WTC11 (cell line): ENCODE results near the gene BLMH. TPM values are rescaled to one million over a fixed set of nuclear protein-coding genes. Genes with fewer than 3 reads are reported as not detected.

Experiments
- ATAC-seq: fragments of 200-7000 bp; cut with Tn5 transposase; 2 replicates; pipeline ENCODE4 v1.10.0; 2021; ENCODE audit warnings: mild to moderate bottlenecking, moderate library complexity
- CTCF ChIA-PET: fragments of 300-600 bp; sonication (Branson Sonifier 250); formaldehyde crosslinking; loops from one replicate; lab custom pipeline; 2021; ENCODE audit warnings: antibody characterized with exemption; lab: Charles Lee
- POLR2A ChIA-PET: fragments of 350-600 bp; sonication (Branson Sonifier 250); formaldehyde crosslinking; loops from one replicate; lab custom pipeline; 2021; ENCODE audit warnings: antibody characterized with exemption; lab: Charles Lee
- DNase-seq: peaks from one replicate; pipeline ENCODE4 v3.0.0; 2021; ENCODE audit warnings: low spot score
- H3K27ac Mint-ChIP-seq: 2 replicates; pipeline ENCODE4 v1.8.0; 2021; ENCODE audit warnings: mixed read lengths
- H3K27me3 Mint-ChIP-seq: 2 replicates; pipeline ENCODE4 v1.8.0; 2021; ENCODE audit warnings: low read depth, mild to moderate bottlenecking, moderate library complexity, mixed read lengths
- H3K36me3 Mint-ChIP-seq: 2 replicates; pipeline ENCODE4 v1.8.0; 2021; ENCODE audit warnings: mixed read lengths
- H3K4me1 Mint-ChIP-seq: 2 replicates; pipeline ENCODE4 v1.8.0; 2022; ENCODE audit warnings: mixed read lengths
- H3K4me3 Mint-ChIP-seq: 2 replicates; pipeline ENCODE4 v1.8.0; 2021; ENCODE audit warnings: mild to moderate bottlenecking, moderate library complexity, mixed read lengths
- H3K9me3 Mint-ChIP-seq: 2 replicates; pipeline ENCODE4 v1.8.0; 2021; ENCODE audit warnings: mixed read lengths
- EMX1 ChIP-seq: fragments of 250-450 bp; sonication (Bioruptor Pico); IDR thresholded peaks from 2 replicates; pipeline ENCODE4 v1.8.0; 2021; ENCODE audit warnings: mild to moderate bottlenecking
- ESRRA ChIP-seq: sonication (generic); formaldehyde crosslinking; IDR thresholded peaks from 2 replicates; pipeline ENCODE4 v1.8.1; 2022; ENCODE audit warnings: mild to moderate bottlenecking, missing genetic modification reagents, borderline replicate concordance
- FOXP1 ChIP-seq: sonication (generic); formaldehyde crosslinking; IDR thresholded peaks from 2 replicates; pipeline ENCODE4 v1.8.0; 2022; ENCODE audit warnings: missing genetic modification reagents, mild to moderate bottlenecking, moderate library complexity, borderline replicate concordance
- KAT7 ChIP-seq: sonication (generic); formaldehyde crosslinking; IDR thresholded peaks from 2 replicates; pipeline ENCODE4 v1.8.1; 2023; ENCODE audit warnings: missing genetic modification reagents, mild to moderate bottlenecking, borderline replicate concordance
- NR1H2 ChIP-seq: sonication (generic); formaldehyde crosslinking; IDR thresholded peaks from 2 replicates; pipeline ENCODE4 v1.9.0; 2021; ENCODE audit warnings: mild to moderate bottlenecking, moderate library complexity, missing genetic modification reagents
- NR2C2 ChIP-seq: sonication (generic); formaldehyde crosslinking; IDR thresholded peaks from 2 replicates; pipeline ENCODE4 v1.8.0; 2022; ENCODE audit warnings: mild to moderate bottlenecking, missing genetic modification reagents
- PRRX2 ChIP-seq: fragments of 250-450 bp; sonication (Bioruptor Pico); IDR thresholded peaks from 2 replicates; pipeline ENCODE4 v1.8.0; 2021; ENCODE audit warnings: mild to moderate bottlenecking
- RORB ChIP-seq: fragments of 250-450 bp; sonication (Bioruptor Pico); IDR thresholded peaks from 2 replicates; pipeline ENCODE4 v1.9.0; 2021; ENCODE audit warnings: mild to moderate bottlenecking
- ZNF138 ChIP-seq: sonication (generic); formaldehyde crosslinking; conservative IDR thresholded peaks from 2 replicates; pipeline ENCODE4 v1.8.1; 2022; ENCODE audit warnings: mild to moderate bottlenecking, moderate library complexity, missing genetic modification reagents
- ZNF317 ChIP-seq: sonication (generic); formaldehyde crosslinking; IDR thresholded peaks from 2 replicates; pipeline ENCODE4 v1.8.1; 2023; ENCODE audit warnings: low read depth, mild to moderate bottlenecking, moderate library complexity, missing genetic modification reagents, borderline replicate concordance
- total RNA-seq: library from RNA; stranded (reverse); gene quantifications from 3 replicates; pipeline ENCODE4 v1.2.3, GENCODE V29; 2021
- TF ChIP-seq, protein P1 (sequence below): sonication (generic); formaldehyde crosslinking; IDR thresholded peaks from 2 replicates; pipeline ENCODE4 v1.8.1; 2022; ENCODE audit warnings: low read depth, missing genetic modification reagents, borderline replicate concordance
- TF ChIP-seq, protein P2 (sequence below): sonication (generic); formaldehyde crosslinking; IDR thresholded peaks from 2 replicates; pipeline ENCODE4 v1.8.1; 2023; ENCODE audit warnings: mild to moderate bottlenecking, missing genetic modification reagents
- TF ChIP-seq, protein P3 (sequence below): sonication (generic); formaldehyde crosslinking; IDR thresholded peaks from 2 replicates; pipeline ENCODE4 v1.8.0; 2022; ENCODE audit warnings: mild to moderate bottlenecking, missing genetic modification reagents
- TF ChIP-seq, protein P4 (sequence below): fragments of 250-450 bp; sonication (Bioruptor Pico); IDR thresholded peaks from 2 replicates; pipeline ENCODE4 v1.8.0; 2021; ENCODE audit warnings: mild to moderate bottlenecking
- TF ChIP-seq, protein P5 (sequence below): sonication (generic); formaldehyde crosslinking; IDR thresholded peaks from 2 replicates; pipeline ENCODE4 v1.8.1; 2023; ENCODE audit warnings: mild to moderate bottlenecking, missing genetic modification reagents, moderate library complexity
- TF ChIP-seq, protein P6 (sequence below): fragments of 250-450 bp; sonication (Bioruptor Pico); IDR thresholded peaks from 2 replicates; pipeline ENCODE4 v1.9.0; 2021; ENCODE audit warnings: mild to moderate bottlenecking
- TF ChIP-seq, protein P7 (sequence below): sonication (generic); formaldehyde crosslinking; IDR thresholded peaks from 2 replicates; pipeline ENCODE4 v1.8.1; 2023; ENCODE audit warnings: mild to moderate bottlenecking, moderate library complexity, missing genetic modification reagents
- TF ChIP-seq, protein P8 (sequence below): sonication (generic); formaldehyde crosslinking; IDR thresholded peaks from 2 replicates; pipeline ENCODE4 v1.8.0; 2022; ENCODE audit warnings: mild to moderate bottlenecking, missing genetic modification reagents
- TF ChIP-seq, protein P9 (sequence below): sonication (generic); formaldehyde crosslinking; conservative IDR thresholded peaks from 2 replicates; pipeline ENCODE4 v1.8.1; 2022; ENCODE audit warnings: mild to moderate bottlenecking, missing genetic modification reagents
- TF ChIP-seq, protein P10 (sequence below): fragments of 250-450 bp; sonication (Bioruptor Pico); IDR thresholded peaks from 2 replicates; pipeline ENCODE4 v1.9.0; 2021; ENCODE audit warnings: mild to moderate bottlenecking

BLMH gene
- total RNA-seq, 1 experiment from 2014 or later: 63.9 TPM

DNA sequence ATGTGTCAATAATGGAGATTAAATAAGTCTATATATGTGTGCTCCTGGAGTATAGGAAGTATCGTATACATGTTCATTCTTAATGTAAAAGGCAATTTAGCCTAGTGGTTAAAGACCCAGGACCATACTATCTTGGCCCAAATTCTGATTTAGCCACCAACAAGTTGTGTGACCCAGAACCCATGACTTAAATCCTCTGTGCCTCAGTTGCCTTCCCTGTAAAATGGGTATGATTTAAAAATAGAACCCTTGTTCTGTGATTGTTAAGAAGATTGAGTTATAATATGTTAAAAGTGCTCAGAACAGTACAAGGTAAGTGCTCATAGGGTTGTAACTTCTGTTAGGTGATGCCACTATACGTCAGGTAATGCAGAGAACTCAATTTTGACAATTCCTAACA lies 18.8 kb upstream of the BLMH start:
- ChIA-PET CTCF (no interaction called here), POLR2A (no interaction called here)
- Mint-ChIP-seq H3K27me3 (no peaks in the 10 kb centered on the region), H3K4me3 (no peak overlapping the region), H3K4me1 (no peaks in the 10 kb centered on the region), H3K27ac (no peak overlapping the region), H3K9me3 (no peaks in the 10 kb centered on the region), H3K36me3 (no peaks in the 10 kb centered on the region)
- DNase-seq (no peak), ATAC-seq (no peak)
- TF ChIP-seq ZNF138 (CRISPR knock-in tag) (no peak), ZNF317 (no peak), NR2C2 (CRISPR knock-in tag) (no peak), RORB (no peak), ESRRA (no peak), FOXP1 (CRISPR knock-in tag) (no peak), EMX1 (CRISPR knock-in tag) (no peak), PRRX2 (CRISPR knock-in tag) (no peak)
- TF ChIP-seq, protein P1, sequence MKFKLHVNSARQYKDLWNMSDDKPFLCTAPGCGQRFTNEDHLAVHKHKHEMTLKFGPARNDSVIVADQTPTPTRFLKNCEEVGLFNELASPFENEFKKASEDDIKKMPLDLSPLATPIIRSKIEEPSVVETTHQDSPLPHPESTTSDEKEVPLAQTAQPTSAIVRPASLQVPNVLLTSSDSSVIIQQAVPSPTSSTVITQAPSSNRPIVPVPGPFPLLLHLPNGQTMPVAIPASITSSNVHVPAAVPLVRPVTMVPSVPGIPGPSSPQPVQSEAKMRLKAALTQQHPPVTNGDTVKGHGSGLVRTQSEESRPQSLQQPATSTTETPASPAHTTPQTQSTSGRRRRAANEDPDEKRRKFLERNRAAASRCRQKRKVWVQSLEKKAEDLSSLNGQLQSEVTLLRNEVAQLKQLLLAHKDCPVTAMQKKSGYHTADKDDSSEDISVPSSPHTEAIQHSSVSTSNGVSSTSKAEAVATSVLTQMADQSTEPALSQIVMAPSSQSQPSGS (CRISPR knock-in tag): no peak
- TF ChIP-seq, protein P2, sequence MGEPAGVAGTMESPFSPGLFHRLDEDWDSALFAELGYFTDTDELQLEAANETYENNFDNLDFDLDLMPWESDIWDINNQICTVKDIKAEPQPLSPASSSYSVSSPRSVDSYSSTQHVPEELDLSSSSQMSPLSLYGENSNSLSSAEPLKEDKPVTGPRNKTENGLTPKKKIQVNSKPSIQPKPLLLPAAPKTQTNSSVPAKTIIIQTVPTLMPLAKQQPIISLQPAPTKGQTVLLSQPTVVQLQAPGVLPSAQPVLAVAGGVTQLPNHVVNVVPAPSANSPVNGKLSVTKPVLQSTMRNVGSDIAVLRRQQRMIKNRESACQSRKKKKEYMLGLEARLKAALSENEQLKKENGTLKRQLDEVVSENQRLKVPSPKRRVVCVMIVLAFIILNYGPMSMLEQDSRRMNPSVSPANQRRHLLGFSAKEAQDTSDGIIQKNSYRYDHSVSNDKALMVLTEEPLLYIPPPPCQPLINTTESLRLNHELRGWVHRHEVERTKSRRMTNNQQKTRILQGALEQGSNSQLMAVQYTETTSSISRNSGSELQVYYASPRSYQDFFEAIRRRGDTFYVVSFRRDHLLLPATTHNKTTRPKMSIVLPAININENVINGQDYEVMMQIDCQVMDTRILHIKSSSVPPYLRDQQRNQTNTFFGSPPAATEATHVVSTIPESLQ (CRISPR knock-in tag): no peak
- TF ChIP-seq, protein P3, sequence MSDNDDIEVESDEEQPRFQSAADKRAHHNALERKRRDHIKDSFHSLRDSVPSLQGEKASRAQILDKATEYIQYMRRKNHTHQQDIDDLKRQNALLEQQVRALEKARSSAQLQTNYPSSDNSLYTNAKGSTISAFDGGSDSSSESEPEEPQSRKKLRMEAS (CRISPR knock-in tag): no peak
- TF ChIP-seq, protein P4, sequence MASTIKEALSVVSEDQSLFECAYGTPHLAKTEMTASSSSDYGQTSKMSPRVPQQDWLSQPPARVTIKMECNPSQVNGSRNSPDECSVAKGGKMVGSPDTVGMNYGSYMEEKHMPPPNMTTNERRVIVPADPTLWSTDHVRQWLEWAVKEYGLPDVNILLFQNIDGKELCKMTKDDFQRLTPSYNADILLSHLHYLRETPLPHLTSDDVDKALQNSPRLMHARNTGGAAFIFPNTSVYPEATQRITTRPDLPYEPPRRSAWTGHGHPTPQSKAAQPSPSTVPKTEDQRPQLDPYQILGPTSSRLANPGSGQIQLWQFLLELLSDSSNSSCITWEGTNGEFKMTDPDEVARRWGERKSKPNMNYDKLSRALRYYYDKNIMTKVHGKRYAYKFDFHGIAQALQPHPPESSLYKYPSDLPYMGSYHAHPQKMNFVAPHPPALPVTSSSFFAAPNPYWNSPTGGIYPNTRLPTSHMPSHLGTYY (CRISPR knock-in tag): no peak
- TF ChIP-seq, protein P5, sequence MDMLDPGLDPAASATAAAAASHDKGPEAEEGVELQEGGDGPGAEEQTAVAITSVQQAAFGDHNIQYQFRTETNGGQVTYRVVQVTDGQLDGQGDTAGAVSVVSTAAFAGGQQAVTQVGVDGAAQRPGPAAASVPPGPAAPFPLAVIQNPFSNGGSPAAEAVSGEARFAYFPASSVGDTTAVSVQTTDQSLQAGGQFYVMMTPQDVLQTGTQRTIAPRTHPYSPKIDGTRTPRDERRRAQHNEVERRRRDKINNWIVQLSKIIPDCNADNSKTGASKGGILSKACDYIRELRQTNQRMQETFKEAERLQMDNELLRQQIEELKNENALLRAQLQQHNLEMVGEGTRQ (CRISPR knock-in tag): no peak

DNA sequence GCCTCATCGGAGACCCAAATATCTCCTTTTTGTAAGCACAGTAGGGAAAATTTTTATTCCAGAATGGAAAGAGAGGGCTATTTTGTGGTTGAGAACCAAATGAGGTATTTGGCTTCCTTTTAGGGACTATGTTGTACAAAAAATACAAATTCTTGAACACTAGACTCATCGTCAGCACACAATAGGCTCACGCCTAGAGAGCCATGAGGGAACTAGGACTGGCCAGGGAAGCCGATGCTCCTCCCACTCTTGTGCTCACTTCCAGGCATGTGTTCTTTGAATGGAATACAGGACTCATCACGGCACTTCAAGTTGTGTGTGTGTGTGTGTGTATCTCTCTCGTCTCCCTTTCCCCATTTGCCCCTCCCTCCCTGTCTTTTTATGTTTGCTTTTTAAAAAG lies 17.8 kb upstream of the BLMH start:
- no peak for ATAC-seq
- H3K36me3 Mint-ChIP-seq: no peaks in the 10 kb centered on the region
- TF ChIP-seq KAT7 (CRISPR knock-in tag) (no peak), ESRRA (no peak), NR1H2 (no peak)
- TF ChIP-seq, protein P6, sequence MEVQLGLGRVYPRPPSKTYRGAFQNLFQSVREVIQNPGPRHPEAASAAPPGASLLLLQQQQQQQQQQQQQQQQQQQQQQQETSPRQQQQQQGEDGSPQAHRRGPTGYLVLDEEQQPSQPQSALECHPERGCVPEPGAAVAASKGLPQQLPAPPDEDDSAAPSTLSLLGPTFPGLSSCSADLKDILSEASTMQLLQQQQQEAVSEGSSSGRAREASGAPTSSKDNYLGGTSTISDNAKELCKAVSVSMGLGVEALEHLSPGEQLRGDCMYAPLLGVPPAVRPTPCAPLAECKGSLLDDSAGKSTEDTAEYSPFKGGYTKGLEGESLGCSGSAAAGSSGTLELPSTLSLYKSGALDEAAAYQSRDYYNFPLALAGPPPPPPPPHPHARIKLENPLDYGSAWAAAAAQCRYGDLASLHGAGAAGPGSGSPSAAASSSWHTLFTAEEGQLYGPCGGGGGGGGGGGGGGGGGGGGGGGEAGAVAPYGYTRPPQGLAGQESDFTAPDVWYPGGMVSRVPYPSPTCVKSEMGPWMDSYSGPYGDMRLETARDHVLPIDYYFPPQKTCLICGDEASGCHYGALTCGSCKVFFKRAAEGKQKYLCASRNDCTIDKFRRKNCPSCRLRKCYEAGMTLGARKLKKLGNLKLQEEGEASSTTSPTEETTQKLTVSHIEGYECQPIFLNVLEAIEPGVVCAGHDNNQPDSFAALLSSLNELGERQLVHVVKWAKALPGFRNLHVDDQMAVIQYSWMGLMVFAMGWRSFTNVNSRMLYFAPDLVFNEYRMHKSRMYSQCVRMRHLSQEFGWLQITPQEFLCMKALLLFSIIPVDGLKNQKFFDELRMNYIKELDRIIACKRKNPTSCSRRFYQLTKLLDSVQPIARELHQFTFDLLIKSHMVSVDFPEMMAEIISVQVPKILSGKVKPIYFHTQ (CRISPR knock-in tag): no peak
- TF ChIP-seq, protein P2 (CRISPR knock-in tag): no peak
- TF ChIP-seq, protein P3 (CRISPR knock-in tag): no peak
- TF ChIP-seq, protein P7, sequence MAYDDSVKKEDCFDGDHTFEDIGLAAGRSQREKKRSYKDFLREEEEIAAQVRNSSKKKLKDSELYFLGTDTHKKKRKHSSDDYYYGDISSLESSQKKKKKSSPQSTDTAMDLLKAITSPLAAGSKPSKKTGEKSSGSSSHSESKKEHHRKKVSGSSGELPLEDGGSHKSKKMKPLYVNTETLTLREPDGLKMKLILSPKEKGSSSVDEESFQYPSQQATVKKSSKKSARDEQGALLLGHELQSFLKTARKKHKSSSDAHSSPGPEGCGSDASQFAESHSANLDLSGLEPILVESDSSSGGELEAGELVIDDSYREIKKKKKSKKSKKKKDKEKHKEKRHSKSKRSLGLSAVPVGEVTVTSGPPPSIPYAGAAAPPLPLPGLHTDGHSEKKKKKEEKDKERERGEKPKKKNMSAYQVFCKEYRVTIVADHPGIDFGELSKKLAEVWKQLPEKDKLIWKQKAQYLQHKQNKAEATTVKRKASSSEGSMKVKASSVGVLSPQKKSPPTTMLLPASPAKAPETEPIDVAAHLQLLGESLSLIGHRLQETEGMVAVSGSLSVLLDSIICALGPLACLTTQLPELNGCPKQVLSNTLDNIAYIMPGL (CRISPR knock-in tag): no peak
- TF ChIP-seq, protein P8, sequence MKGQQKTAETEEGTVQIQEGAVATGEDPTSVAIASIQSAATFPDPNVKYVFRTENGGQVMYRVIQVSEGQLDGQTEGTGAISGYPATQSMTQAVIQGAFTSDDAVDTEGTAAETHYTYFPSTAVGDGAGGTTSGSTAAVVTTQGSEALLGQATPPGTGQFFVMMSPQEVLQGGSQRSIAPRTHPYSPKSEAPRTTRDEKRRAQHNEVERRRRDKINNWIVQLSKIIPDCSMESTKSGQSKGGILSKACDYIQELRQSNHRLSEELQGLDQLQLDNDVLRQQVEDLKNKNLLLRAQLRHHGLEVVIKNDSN: no peak
- TF ChIP-seq, protein P9, sequence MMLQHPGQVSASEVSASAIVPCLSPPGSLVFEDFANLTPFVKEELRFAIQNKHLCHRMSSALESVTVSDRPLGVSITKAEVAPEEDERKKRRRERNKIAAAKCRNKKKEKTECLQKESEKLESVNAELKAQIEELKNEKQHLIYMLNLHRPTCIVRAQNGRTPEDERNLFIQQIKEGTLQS: no peak
- TF ChIP-seq, protein P10, sequence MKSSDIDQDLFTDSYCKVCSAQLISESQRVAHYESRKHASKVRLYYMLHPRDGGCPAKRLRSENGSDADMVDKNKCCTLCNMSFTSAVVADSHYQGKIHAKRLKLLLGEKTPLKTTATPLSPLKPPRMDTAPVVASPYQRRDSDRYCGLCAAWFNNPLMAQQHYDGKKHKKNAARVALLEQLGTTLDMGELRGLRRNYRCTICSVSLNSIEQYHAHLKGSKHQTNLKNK: no peak

More for the DNA sequence above, 17.8 kb upstream of the BLMH start:
- Mint-ChIP-seq H3K4me1 (no peaks in the 10 kb centered on the region), H3K27ac (no peak overlapping the region), H3K27me3 (no peaks in the 10 kb centered on the region), H3K9me3 (no peaks in the 10 kb centered on the region), H3K4me3 (no peak overlapping the region)
- POLR2A ChIA-PET: no interaction called here
- CTCF ChIA-PET: no interaction called here
- no peak for DNase-seq
